Suprapubic skin (tissue), 4 donors: Measurements from ENCODE around the gene MAN1C1.

Source experiments
- POLR2A ChIP-seq, 2 donors: fragments of 450-650 bp; IDR thresholded peaks; one replicate each; pipeline ENCODE4 v1.6.1; 2017; ENCODE audit warnings: antibody characterized with exemption in 2 of 2, mild to moderate bottlenecking in 2 of 2, moderate library complexity in 2 of 2
- POLR2AphosphoS5 ChIP-seq, 3 donors: sonication (generic); formaldehyde crosslinking; IDR thresholded peaks; one replicate each; pipeline ENCODE4 v1.6.1; 2017; ENCODE audit warnings: antibody characterized with exemption in 3 of 3
- TF ChIP-seq, protein P1 (sequence below), 2 donors: fragments of 200-600 bp in 1 of 2; fragments of 450-650 bp in 1 of 2; sonication (generic) in 1 of 2; IDR thresholded peaks; one replicate each; pipeline ENCODE4 v1.5.1; 2016 to 2019; ENCODE audit warnings: antibody characterized with exemption in 2 of 2, mild to moderate bottlenecking in 1 of 2, moderate library complexity in 1 of 2

- TF ChIP-seq POLR2A (IDR thresholded peaks at IDR 0.05) (no peak), POLR2AphosphoS5 (IDR thresholded peaks at IDR 0.05) (no peak)
- TF ChIP-seq, protein P1, sequence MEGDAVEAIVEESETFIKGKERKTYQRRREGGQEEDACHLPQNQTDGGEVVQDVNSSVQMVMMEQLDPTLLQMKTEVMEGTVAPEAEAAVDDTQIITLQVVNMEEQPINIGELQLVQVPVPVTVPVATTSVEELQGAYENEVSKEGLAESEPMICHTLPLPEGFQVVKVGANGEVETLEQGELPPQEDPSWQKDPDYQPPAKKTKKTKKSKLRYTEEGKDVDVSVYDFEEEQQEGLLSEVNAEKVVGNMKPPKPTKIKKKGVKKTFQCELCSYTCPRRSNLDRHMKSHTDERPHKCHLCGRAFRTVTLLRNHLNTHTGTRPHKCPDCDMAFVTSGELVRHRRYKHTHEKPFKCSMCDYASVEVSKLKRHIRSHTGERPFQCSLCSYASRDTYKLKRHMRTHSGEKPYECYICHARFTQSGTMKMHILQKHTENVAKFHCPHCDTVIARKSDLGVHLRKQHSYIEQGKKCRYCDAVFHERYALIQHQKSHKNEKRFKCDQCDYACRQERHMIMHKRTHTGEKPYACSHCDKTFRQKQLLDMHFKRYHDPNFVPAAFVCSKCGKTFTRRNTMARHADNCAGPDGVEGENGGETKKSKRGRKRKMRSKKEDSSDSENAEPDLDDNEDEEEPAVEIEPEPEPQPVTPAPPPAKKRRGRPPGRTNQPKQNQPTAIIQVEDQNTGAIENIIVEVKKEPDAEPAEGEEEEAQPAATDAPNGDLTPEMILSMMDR (IDR thresholded peaks at IDR 0.05) = no peak
Observed at GRCh38 chr1:25798666-25799351, 182.2 kb downstream of the MAN1C1 start.
